HUES64 (cell line): Measurements from ENCODE around the gene GKN1. TPM values are rescaled to one million over a fixed set of nuclear protein-coding genes. Genes with fewer than 3 reads are reported as not detected.

ENCODE experiments used
- H3K27ac ChIP-seq: 2 replicates; pipeline ENCODE4 v1.7.0; 2013; ENCODE audit warnings: low read depth, low read length, inconsistent platforms
- H3K27me3 ChIP-seq: 2 replicates; pipeline ENCODE4 v1.6.1; 2013; ENCODE audit warnings: mild to moderate bottlenecking, low read length; ENCODE audit not compliant: insufficient read depth
- H3K36me3 ChIP-seq: 2 replicates; pipeline ENCODE4 v1.6.1; 2013; ENCODE audit warnings: mild to moderate bottlenecking, low read length; ENCODE audit not compliant: insufficient read depth
- H3K4me1 ChIP-seq: 2 replicates; pipeline ENCODE4 v1.6.1; 2013; ENCODE audit warnings: mild to moderate bottlenecking, low read length, moderate library complexity; ENCODE audit not compliant: insufficient read depth
- H3K4me3 ChIP-seq: 2 replicates; pipeline ENCODE4 v1.5.1; 2013; ENCODE audit warnings: mild to moderate bottlenecking, low read length, moderate library complexity
- H3K9ac ChIP-seq: 2 replicates; pipeline ENCODE4 v1.6.1; 2013; ENCODE audit warnings: mild to moderate bottlenecking, low read depth, low read length
- H3K9me3 ChIP-seq: 2 replicates; pipeline ENCODE4 v1.6.1; 2013; ENCODE audit warnings: low read depth, low read length; ENCODE audit not compliant: insufficient read depth
- WGBS: fragments of 150-250, 120-280 bp; methylation state at CpG from one replicate; pipeline ENCODE4 v1.1.7; 2013; ENCODE audit warnings: missing lambda C conversion rate; 5-methylcytosine and 5-hydroxymethylcytosine counted together
- polyA plus RNA-seq, 2 experiments: library from polyadenylated mRNA; stranded (reverse); fragments of 50-300 nt; gene quantifications; one replicate each; pipeline ENCODE4 v1.2.3, GENCODE V29; 2013

GKN1 gene
- not detected for polyA plus RNA-seq (2013, experiment 1 of 2)
- not detected for polyA plus RNA-seq (2013, experiment 2 of 2)

- WGBS: 71% methylated on average over 3 of the region's 3 CpGs
- Histone ChIP-seq H3K27ac (no peak within 1 kb of the TSS), H3K9ac (no peak within 1 kb of the TSS), H3K9me3 (no peaks in the 10 kb centered on the region), H3K4me3 (no peak within 1 kb of the TSS), H3K36me3 (no peaks in the 10 kb centered on the region), H3K4me1 (no peaks in the 10 kb centered on the region), H3K27me3 (no peaks in the 10 kb centered on the region)
These were observed at the start of gene GKN1 for GRCh38 chr2:68974251-68974650. Gene GKN1 (plus strand): TSS chr2:68974636. CDS start chr2:68974678, 42 bp downstream.

GRCh38 chr2:68925295-68925896 lies 49.0 kb upstream of the GKN1 start:
- Histone ChIP-seq H3K9ac (no peak overlapping the region), H3K4me3 (no peak overlapping the region)
- WGBS: 51% methylated on average over 9 of the region's 9 CpGs

GRCh38 chr2:68926796-68927195 lies 47.6 kb upstream of the GKN1 start:
- Histone ChIP-seq H3K4me3 (no peak overlapping the region), H3K9ac (no peak overlapping the region), H3K36me3 (no peaks in the 10 kb centered on the region), H3K27me3 (no peaks in the 10 kb centered on the region), H3K4me1 (no peaks in the 10 kb centered on the region), H3K9me3 (no peaks in the 10 kb centered on the region), H3K27ac (no peak overlapping the region)
- 85% methylated on average over 4 of the region's 4 CpGs for WGBS

More at GRCh38 chr2:68925295-68925896, 49.0 kb upstream of the GKN1 start:
- no peaks in the 10 kb centered on the region for H3K4me1 ChIP-seq
- H3K27me3 ChIP-seq: no peaks in the 10 kb centered on the region
- no peaks in the 10 kb centered on the region for H3K36me3 ChIP-seq
- H3K27ac ChIP-seq: no peak overlapping the region
- no peaks in the 10 kb centered on the region for H3K9me3 ChIP-seq

DNA sequence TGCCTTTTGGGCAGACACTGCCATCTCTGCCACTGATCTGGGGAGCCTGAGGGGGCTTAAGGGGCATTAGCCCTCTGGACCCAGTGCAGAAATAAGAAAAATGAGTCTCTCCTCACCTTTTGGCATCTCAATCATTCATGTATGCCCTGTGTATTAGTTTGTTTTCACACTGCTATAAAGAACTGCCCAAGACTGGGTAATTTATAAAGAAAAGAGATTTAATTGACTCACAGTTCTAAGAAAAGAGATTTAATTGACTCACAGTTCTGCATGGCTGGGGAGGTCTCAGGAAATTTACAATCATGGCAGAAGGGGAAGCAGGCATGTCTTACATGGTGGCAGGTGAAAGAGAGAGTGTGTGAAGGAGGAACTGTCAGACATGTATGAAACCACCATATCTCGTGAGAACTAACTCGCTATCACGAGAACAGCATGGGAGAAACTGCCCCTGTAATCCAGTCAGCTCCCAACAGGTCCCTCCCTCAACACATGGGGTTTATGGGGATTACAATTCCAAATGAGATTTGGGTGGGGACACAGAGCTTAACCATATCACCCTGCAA lies 43.2 kb upstream of the GKN1 start:
- H3K9me3 ChIP-seq: no peaks in the 10 kb centered on the region
- no peak overlapping the region for H3K27ac ChIP-seq
- no peaks in the 10 kb centered on the region for H3K36me3 ChIP-seq
- no peak overlapping the region for H3K9ac ChIP-seq
- H3K27me3 ChIP-seq: no peaks in the 10 kb centered on the region
- 93% methylated on average over 3 of the region's 3 CpGs for WGBS
- H3K4me3 ChIP-seq: no peak overlapping the region
- H3K4me1 ChIP-seq: no peaks in the 10 kb centered on the region

DNA sequence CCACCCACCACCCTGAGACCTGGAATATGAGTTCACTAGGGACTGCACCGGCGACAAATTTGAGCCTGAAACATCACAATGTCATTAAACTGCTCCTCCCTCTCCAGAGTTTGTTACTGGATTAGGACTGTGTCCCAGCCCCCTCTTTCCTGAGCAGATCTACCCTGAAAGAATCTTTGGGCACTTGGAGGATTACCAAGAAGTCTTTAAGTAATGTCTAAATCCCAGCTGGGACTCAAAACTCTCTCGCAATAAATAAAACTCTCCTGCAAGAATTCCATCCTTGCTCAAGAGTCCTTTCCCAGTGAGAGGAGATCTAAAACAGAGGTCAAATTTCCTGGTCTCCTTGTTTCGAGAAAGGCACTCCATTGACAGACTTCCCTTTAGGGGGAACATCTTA lies 42.6 kb upstream of the GKN1 start:
- 82% methylated on average over 4 of the region's 4 CpGs for WGBS
- no peak overlapping the region for H3K27ac ChIP-seq
- no peak overlapping the region for H3K9ac ChIP-seq

GRCh38 chr2:68932402-68932801 lies 42.0 kb upstream of the GKN1 start:
- no peak overlapping the region for H3K27ac ChIP-seq

More for the DNA sequence above, 42.6 kb upstream of the GKN1 start:
- no peaks in the 10 kb centered on the region for H3K36me3 ChIP-seq
- no peaks in the 10 kb centered on the region for H3K9me3 ChIP-seq
- H3K4me1 ChIP-seq: no peaks in the 10 kb centered on the region
- H3K27me3 ChIP-seq: no peaks in the 10 kb centered on the region
- no peak overlapping the region for H3K4me3 ChIP-seq

GRCh38 chr2:68934021-68934420 lies 40.4 kb upstream of the GKN1 start:
- no peaks in the 10 kb centered on the region for H3K9me3 ChIP-seq
- H3K4me1 ChIP-seq: no peaks in the 10 kb centered on the region
- H3K36me3 ChIP-seq: no peaks in the 10 kb centered on the region
- no peak overlapping the region for H3K9ac ChIP-seq
- WGBS: 95% methylated on average over 3 of the region's 3 CpGs
- no peak overlapping the region for H3K27ac ChIP-seq
- no peaks in the 10 kb centered on the region for H3K27me3 ChIP-seq
- no peak overlapping the region for H3K4me3 ChIP-seq

More at GRCh38 chr2:68932402-68932801, 42.0 kb upstream of the GKN1 start:
- Histone ChIP-seq H3K27me3 (no peaks in the 10 kb centered on the region), H3K9ac (no peak overlapping the region), H3K36me3 (no peaks in the 10 kb centered on the region), H3K9me3 (no peaks in the 10 kb centered on the region), H3K4me3 (no peak overlapping the region), H3K4me1 (no peaks in the 10 kb centered on the region)
- WGBS: 91% methylated on average over 4 of the region's 4 CpGs

DNA sequence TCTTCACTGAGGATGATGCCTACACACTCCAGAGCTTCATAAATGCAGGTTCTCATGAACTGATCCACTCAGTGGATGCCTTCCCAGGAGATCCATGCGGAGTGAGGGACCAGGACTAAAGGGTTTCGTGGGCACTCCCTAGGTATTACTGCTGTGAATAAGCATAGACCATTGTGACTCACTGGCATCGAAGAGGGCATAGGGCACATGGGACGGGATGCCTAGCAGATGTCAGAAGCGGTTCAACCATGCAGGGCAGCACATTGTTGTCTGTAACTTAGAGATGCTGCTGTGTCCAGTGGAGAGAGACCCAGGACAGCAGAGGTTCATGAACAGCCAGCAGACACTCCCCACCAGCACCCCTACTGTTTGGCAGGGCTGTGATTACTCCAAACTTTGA lies 39.0 kb upstream of the GKN1 start:
- Histone ChIP-seq H3K4me1 (no peaks in the 10 kb centered on the region), H3K9me3 (no peaks in the 10 kb centered on the region), H3K27ac (no peak overlapping the region), H3K9ac (no peak overlapping the region), H3K4me3 (no peak overlapping the region), H3K27me3 (no peaks in the 10 kb centered on the region), H3K36me3 (no peaks in the 10 kb centered on the region)
- WGBS: 95% methylated on average over 5 of the region's 5 CpGs

GRCh38 chr2:68936427-68936826 lies 38.0 kb upstream of the GKN1 start:
- Histone ChIP-seq H3K4me3 (no peak overlapping the region), H3K4me1 (no peaks in the 10 kb centered on the region), H3K9me3 (no peaks in the 10 kb centered on the region), H3K9ac (no peak overlapping the region), H3K27ac (no peak overlapping the region), H3K27me3 (no peaks in the 10 kb centered on the region), H3K36me3 (no peaks in the 10 kb centered on the region)
- 87% methylated on average over 2 of the region's 2 CpGs for WGBS

GRCh38 chr2:68936889-68937288 lies 37.5 kb upstream of the GKN1 start:
- WGBS: 96% methylated on average over 1 of the region's 1 CpG
- Histone ChIP-seq H3K4me3 (no peak overlapping the region), H3K9ac (no peak overlapping the region), H3K9me3 (no peaks in the 10 kb centered on the region), H3K27ac (no peak overlapping the region), H3K4me1 (no peaks in the 10 kb centered on the region), H3K27me3 (no peaks in the 10 kb centered on the region), H3K36me3 (no peaks in the 10 kb centered on the region)

DNA sequence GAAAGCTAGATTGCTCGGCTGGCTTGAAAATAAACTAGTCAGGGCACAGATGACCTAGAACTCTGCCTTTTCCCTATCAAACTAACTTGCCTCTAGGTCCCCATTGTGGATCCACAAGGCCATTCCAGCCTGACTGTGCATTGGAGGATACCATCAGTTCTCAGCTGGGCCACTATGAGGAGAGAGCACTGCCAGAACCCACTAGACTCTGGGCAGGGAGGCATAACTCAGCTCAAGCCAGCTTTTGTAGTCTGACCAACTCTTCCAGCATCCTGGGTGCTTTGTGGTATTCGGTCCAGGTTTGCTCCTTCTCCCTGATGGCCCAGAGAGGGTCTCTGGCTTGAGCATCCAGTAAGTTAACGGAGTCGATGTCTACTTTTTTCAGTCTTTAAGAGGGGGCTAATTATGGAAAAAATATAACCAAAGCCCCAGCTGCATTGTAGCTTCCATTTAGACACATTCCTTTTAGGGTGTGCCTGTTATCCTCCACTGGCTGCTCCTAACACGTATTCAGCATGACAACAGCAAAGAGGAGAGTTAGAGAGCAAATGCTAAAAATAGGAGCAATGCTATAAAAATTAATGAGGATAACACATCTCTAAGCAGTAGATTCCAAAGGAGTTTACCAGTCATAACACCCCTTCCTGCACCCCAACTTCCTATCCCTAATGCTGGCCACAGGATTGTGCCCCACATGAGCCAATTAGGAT lies 36.9 kb upstream of the GKN1 start:
- no peaks in the 10 kb centered on the region for H3K36me3 ChIP-seq
- H3K4me1 ChIP-seq: no peaks in the 10 kb centered on the region
- no peaks in the 10 kb centered on the region for H3K9me3 ChIP-seq
- 98% methylated on average over 5 of the region's 5 CpGs for WGBS
- H3K27ac ChIP-seq: no peak overlapping the region
- no peak overlapping the region for H3K4me3 ChIP-seq
- H3K27me3 ChIP-seq: no peaks in the 10 kb centered on the region
- no peak overlapping the region for H3K9ac ChIP-seq
